Diencephalon (tissue), 1 donor: ENCODE results near the gene MTX3. TPM values are rescaled to one million over a fixed set of nuclear protein-coding genes. Genes with fewer than 3 reads are reported as not detected.

Source experiments
- small RNA-seq: library from RNA; depleted of rRNA; stranded (forward); fragments of <200 nt; gene quantifications from one replicate; pipeline ENCODE3, GENCODE V24; 2014
- total RNA-seq: library from RNA; depleted of rRNA; stranded (reverse); fragments of >200 nt; gene quantifications from one replicate; pipeline ENCODE4 v1.2.3, GENCODE V29; 2014

Gene MTX3
- 24.5 TPM for total RNA-seq

GRCh38 chr5:79990598-79991507 is at the start of gene MTX3:
Gene MTX3 (minus strand): TSS chr5:79991262. CDS start chr5:79991238, 24 bp downstream.

DNA sequence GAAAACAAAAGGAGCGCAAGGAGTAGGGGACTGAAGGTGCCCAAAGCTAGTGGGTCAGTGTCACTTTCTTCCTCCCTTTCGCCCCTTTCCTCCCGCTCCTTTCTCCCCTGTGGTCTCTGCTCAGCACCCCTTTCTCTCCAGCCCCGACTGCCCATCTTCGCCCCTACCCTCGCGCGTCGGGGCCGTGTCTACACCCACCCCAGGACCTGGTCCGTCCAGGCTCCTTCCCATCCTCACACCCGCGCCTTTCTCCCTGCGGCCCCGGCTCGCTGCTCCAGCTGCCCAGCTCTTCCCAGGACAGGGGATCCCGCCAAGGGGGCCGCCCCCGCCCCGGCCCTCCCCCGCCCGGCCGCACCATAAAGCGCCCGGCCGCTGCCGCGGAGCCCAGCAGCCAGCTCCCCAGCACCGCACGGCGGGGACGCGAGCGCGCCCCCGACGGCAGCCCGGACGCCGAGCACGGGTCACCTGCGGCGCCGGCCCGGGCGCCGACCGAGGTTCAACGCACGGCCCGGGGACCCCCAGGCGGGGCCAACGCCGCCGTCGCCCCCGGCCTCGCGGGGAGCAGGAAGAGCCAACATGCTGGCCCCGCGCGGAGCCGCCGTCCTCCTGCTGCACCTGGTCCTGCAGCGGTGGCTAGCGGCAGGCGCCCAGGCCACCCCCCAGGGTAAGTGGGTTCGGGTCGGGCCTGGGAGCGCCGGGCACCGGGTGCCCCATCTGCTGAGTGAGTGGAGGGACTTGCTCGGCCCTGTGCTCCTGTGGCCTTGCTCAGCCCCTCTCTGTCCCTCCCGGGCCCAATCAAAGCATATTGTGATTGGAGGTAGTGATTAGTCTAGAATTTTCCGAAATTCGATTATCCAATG is 44.1 kb upstream of the MTX3 start, which contains the start of gene THBS4:
TSS of gene THBS4 (plus strand) at position 387 of the 860 bp plus-strand sequence. CDS start at position 577, 190 bp downstream.

Small RNAs within 50 kb of the gene (small RNA-seq; reads per million reads assigned to genes)
- not detected for gene TRMT112P2

Other genes starting within 250 kb of the MTX3 start
- 11.8 TPM for gene THBS4, start 44.1 kb upstream of the MTX3 start, total RNA-seq